ENCODE measurements around the gene POFUT2. TPM values are rescaled to one million over a fixed set of nuclear protein-coding genes. Genes with fewer than 3 reads are reported as not detected.
A peak's percentile ranks its signal among the peaks of the same experiment; 100 is the strongest.

POFUT2 gene
- total and polyA plus RNA-seq, 2 donors from 2014 or later: 18.3 to 30.2 TPM

GRCh38 chr21:45251635-45252447 lies 35.9 kb downstream of the POFUT2 start:
- Histone ChIP-seq H3K36me3 (ENCODE audit: control insufficient read depth in 2 of 3, insufficient read depth in 3 of 3, low read length in 3 of 3) (no peaks in the 10 kb centered on the region), H3K27me3 (ENCODE audit: control insufficient read depth, insufficient read depth, low read length) (no peaks in the 10 kb centered on the region), H3K4me1 (ENCODE audit: control insufficient read depth in 2 of 3, insufficient read depth in 2 of 3, low read depth in 1 of 3, low read length in 3 of 3) (no peaks in the 10 kb centered on the region), H3K9me3 (ENCODE audit: control insufficient read depth in 2 of 3, insufficient read depth in 1 of 3, low read length in 3 of 3) (no peaks in the 10 kb centered on the region), H3K9ac (ENCODE audit: low read length in 3 of 3) (no peak overlapping the region), H3K4me3 (ENCODE audit: low read length in 3 of 3) (no peak overlapping the region), H3K27ac (ENCODE audit: low read depth in 2 of 2, low read length in 2 of 2) (no peak overlapping the region)
- DNase-seq (no peak), FAIRE-seq (no peak)
- intact Hi-C loops (cut with DNase I): no loop called here
- no peak for TF ChIP-seq CTCF (IDR thresholded peaks at IDR 0.05; ENCODE audit: borderline replicate concordance, extremely low read depth, insufficient read depth)

- Histone ChIP-seq H3K4me3 (ENCODE audit: low read length in 3 of 3) (no peak overlapping the region), H3K9me3 (ENCODE audit: control insufficient read depth in 2 of 3, insufficient read depth in 1 of 3, low read length in 3 of 3) (no peaks in the 10 kb centered on the region), H3K27me3 (ENCODE audit: control insufficient read depth, insufficient read depth, low read length) (no peaks in the 10 kb centered on the region), H3K9ac (ENCODE audit: low read length in 3 of 3) (no peak overlapping the region), H3K4me1 (ENCODE audit: control insufficient read depth in 2 of 3, insufficient read depth in 2 of 3, low read depth in 1 of 3, low read length in 3 of 3) (no peaks in the 10 kb centered on the region), H3K36me3 (ENCODE audit: control insufficient read depth in 2 of 3, insufficient read depth in 3 of 3, low read length in 3 of 3) (no peaks in the 10 kb centered on the region), H3K27ac (ENCODE audit: low read depth in 2 of 2, low read length in 2 of 2) (no peak overlapping the region)
- no peak for FAIRE-seq
- DNase-seq: peak in 1 of 5 donors; percentile 29
- intact Hi-C loops (cut with DNase I): no loop called here
- TF ChIP-seq CTCF (IDR thresholded peaks at IDR 0.05; ENCODE audit: borderline replicate concordance, extremely low read depth, insufficient read depth): no peak
Observed at GRCh38 chr21:45250914-45251634, 36.6 kb downstream of the POFUT2 start.

- Histone ChIP-seq H3K27me3 (ENCODE audit: control insufficient read depth, insufficient read depth, low read length) (no peaks in the 10 kb centered on the region), H3K9me3 (ENCODE audit: control insufficient read depth in 2 of 3, insufficient read depth in 1 of 3, low read length in 3 of 3) (no peaks in the 10 kb centered on the region), H3K4me3 (ENCODE audit: low read length in 3 of 3) (no peak overlapping the region), H3K4me1 (ENCODE audit: control insufficient read depth in 2 of 3, insufficient read depth in 2 of 3, low read depth in 1 of 3, low read length in 3 of 3) (no peaks in the 10 kb centered on the region), H3K9ac (ENCODE audit: low read length in 3 of 3) (no peak overlapping the region), H3K27ac (ENCODE audit: low read depth in 2 of 2, low read length in 2 of 2) (no peak overlapping the region), H3K36me3 (ENCODE audit: control insufficient read depth in 2 of 3, insufficient read depth in 3 of 3, low read length in 3 of 3) (no peaks in the 10 kb centered on the region)
- DNase-seq: no peak
- no peak for TF ChIP-seq CTCF (IDR thresholded peaks at IDR 0.05; ENCODE audit: borderline replicate concordance, extremely low read depth, insufficient read depth)
- intact Hi-C loops (cut with DNase I): no loop called here
- no peak for FAIRE-seq
Observed at GRCh38 chr21:45250272-45250671, 37.4 kb downstream of the POFUT2 start.
